SJSA1 (cell line): Measurements from ENCODE around the gene ZNF23. TPM values are rescaled to one million over a fixed set of nuclear protein-coding genes. Genes with fewer than 3 reads are reported as not detected.

Experiments
- DNase-seq, 2 experiments: peaks; one replicate each; pipeline ENCODE4 v3.0.0-alpha.2; 2015 to 2020; ENCODE audit warnings: low spot score in 2 of 2, low read depth in 1 of 2
- H3K27ac ChIP-seq: fragments of 250-450 bp; sonication (Bioruptor Pico); 2 replicates; pipeline ENCODE4 v1.5.1; 2020; ENCODE audit warnings: mild to moderate bottlenecking, moderate library complexity
- H3K27me3 ChIP-seq: fragments of 250-450 bp; sonication (Bioruptor Pico); replicated peaks from 2 replicates; pipeline ENCODE4 v1.5.1; 2020; ENCODE audit warnings: mild to moderate bottlenecking, moderate library complexity
- H3K36me3 ChIP-seq: fragments of 250-450 bp; sonication (Bioruptor Pico); 2 replicates; pipeline ENCODE4 v1.5.1; 2020; ENCODE audit warnings: mild to moderate bottlenecking
- H3K4me1 ChIP-seq: fragments of 250-450 bp; sonication (Bioruptor Pico); replicated peaks from 2 replicates; pipeline ENCODE4 v1.6.1; 2021; ENCODE audit warnings: mild to moderate bottlenecking
- H3K4me3 ChIP-seq: fragments of 250-450 bp; sonication (Bioruptor Pico); 2 replicates; pipeline ENCODE4 v1.5.1; 2020; ENCODE audit warnings: mild to moderate bottlenecking
- H3K9me3 ChIP-seq: fragments of 250-450 bp; sonication (Bioruptor Pico); replicated peaks from 2 replicates; pipeline ENCODE4 v1.5.1; 2020; ENCODE audit warnings: mild to moderate bottlenecking
- total RNA-seq: library from RNA; depleted of rRNA; stranded (reverse); fragments of >200 nt; shearing (Covaris generic); gene quantifications from 2 replicates; pipeline ENCODE4 v1.2.3, GENCODE V29; 2014

Gene ZNF23
- total RNA-seq, 1 experiment from 2014 or later, result 17.6 TPM

DNA sequence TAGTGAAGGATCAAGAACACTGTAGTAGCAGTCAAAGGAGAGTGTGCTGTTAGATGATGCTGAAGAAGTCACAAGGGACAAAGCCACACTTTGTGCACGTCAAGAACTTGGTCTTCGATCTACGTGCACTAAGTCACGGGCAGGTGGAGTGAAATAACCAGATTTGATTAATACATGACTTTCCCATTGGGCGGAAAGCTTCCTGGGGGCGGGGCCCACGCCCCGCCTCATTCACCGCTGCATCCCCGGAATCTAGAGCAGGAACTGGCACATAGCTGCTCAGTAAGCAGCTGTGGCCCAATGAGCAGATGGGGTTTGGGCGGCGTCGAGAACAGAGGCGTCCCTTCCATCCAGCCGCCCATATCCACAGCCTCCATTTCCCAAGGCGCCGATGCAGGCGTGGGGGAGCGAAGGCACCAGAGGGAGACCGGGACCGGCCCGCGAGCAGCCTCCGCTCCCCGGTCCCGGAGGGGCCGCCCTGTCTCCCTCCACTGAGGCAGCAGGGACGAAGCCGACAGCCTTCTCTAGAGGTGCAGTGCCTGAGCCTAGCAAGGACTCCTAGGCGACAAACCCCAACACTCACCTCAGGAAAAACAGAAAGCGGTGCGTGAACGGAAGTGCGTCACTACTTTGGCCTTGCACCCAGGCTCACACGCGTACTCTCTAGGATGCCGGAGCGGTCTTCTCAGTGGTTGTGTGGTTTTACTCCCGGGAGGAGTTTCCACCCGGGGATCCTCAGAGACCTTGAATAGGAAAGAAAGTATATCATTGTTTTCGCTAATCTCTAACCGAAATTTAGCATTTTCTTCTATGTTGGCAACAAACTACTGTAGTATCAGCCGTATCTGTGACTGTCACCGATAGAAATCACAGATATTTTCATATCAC is 22.2 kb upstream of the ZNF23 start:
- Histone ChIP-seq H3K36me3 (peaks cover 3% of the 10 kb centered on the region), H3K27me3 (no peaks in the 10 kb centered on the region), H3K4me3 (peak overlapping the region; percentile 92), H3K27ac (peak overlapping the region; percentile 98), H3K4me1 (peaks cover 13% of the 10 kb centered on the region), H3K9me3 (peaks cover 4% of the 10 kb centered on the region; the same call in 1 of the 2 replicates)
- peak; percentile 85 to 90 for DNase-seq

GRCh38 chr16:71482569-71482968 is 20.5 kb upstream of the ZNF23 start:
- peaks cover 13% of the 10 kb centered on the region for H3K4me1 ChIP-seq
- H3K4me3 ChIP-seq, result no peak overlapping the region
- H3K9me3 ChIP-seq, result peaks cover 4% of the 10 kb centered on the region; the same call in 1 of the 2 replicates
- H3K36me3 ChIP-seq, result peaks cover 6% of the 10 kb centered on the region
- no peak for DNase-seq
- no peaks in the 10 kb centered on the region for H3K27me3 ChIP-seq
- H3K27ac ChIP-seq, result no peak overlapping the region

DNA sequence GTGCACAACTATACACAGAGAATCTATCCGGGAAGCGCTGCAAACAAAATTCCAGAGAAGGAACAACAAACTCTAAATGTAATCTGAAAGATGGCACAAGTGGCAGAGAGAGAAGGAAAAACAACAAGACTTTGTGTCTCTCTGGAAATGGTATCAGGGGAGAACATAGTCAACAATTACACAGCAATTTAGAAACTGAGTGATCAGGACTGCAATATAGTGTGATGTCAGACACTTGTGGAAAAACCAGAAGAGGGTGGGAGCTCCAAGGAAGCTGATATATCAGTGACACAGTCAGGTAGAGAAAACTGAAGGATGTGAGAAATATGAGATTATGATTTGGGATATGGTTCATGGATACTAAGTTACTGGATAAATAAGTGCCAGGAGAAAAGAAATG is 18.9 kb upstream of the ZNF23 start:
- no peak for DNase-seq
- H3K27me3 ChIP-seq, result no peaks in the 10 kb centered on the region
- no peak overlapping the region for H3K27ac ChIP-seq
- peaks cover 7% of the 10 kb centered on the region; the same call in 1 of the 2 replicates for H3K9me3 ChIP-seq
- H3K36me3 ChIP-seq, result peaks cover 20% of the 10 kb centered on the region
- peaks cover 13% of the 10 kb centered on the region for H3K4me1 ChIP-seq
- no peak overlapping the region for H3K4me3 ChIP-seq

GRCh38 chr16:71479420-71479819 is 17.4 kb upstream of the ZNF23 start:
- Histone ChIP-seq H3K36me3 (peaks cover 27% of the 10 kb centered on the region), H3K9me3 (peaks cover 10% of the 10 kb centered on the region; the same call in 1 of the 2 replicates), H3K4me1 (peaks cover 23% of the 10 kb centered on the region), H3K4me3 (no peak overlapping the region), H3K27me3 (no peaks in the 10 kb centered on the region), H3K27ac (no peak overlapping the region)
- DNase-seq, result no peak

- H3K27me3 ChIP-seq, result no peaks in the 10 kb centered on the region
- H3K4me3 ChIP-seq, result no peak overlapping the region
- no peak for DNase-seq
Measured at GRCh38 chr16:71476457-71477124, 14.5 kb upstream of the ZNF23 start.

DNA sequence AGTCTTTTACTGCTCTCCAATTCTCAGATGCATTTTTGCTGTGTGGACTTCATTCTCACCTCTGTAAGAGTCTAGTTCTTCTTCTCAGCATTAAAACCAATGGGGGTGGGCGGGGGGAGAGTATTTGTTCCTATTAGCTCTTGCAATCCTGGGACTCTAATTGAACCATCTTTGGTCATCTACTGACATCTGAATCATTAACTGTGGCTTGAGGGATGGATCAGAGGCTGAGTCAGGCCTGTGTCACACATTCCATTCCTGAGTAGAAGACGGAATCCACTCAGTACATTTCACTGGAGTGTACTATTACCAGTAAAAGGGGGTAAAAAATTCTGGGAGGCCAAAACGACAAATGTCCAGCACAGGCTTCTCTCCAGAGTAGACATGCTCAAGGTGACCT is 12.8 kb upstream of the ZNF23 start:
- Histone ChIP-seq H3K4me3 (no peak overlapping the region), H3K4me1 (peaks cover 26% of the 10 kb centered on the region), H3K27me3 (no peaks in the 10 kb centered on the region), H3K9me3 (peaks cover 6% of the 10 kb centered on the region; the same call in 1 of the 2 replicates), H3K27ac (peak overlapping the region; percentile 67), H3K36me3 (peaks cover 24% of the 10 kb centered on the region)
- peak; percentile 62 to 66 for DNase-seq

More at GRCh38 chr16:71476457-71477124, 14.5 kb upstream of the ZNF23 start:
- Histone ChIP-seq H3K4me1 (peaks cover 26% of the 10 kb centered on the region), H3K9me3 (peaks cover 6% of the 10 kb centered on the region; the same call in 1 of the 2 replicates), H3K27ac (no peak overlapping the region), H3K36me3 (peaks cover 24% of the 10 kb centered on the region)

DNA sequence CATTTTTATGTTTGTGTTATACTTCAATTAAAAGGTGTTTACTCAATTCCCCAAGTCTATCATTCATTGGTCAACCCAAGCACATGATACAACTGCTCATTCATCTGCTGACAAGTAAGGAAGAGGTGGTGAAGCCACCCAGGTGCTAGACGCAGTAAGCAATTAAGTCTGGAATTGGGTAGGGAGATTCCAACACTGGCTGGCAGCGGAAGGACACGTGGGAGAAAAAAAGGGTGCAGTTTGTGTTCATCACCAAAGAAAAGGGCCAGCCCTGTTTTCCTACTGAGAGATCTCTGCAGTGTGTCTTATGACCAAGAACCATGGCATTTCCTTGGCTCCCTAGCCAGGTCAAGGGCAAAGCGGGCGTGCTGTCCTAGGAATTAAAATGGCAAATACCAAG is 11.8 kb upstream of the ZNF23 start:
- H3K27ac ChIP-seq, result peak overlapping the region; percentile 67
- peaks cover 24% of the 10 kb centered on the region for H3K36me3 ChIP-seq
- H3K4me3 ChIP-seq, result no peak overlapping the region
- DNase-seq, result peak; percentile 46 to 51
- no peaks in the 10 kb centered on the region for H3K27me3 ChIP-seq
- peaks cover 6% of the 10 kb centered on the region; the same call in 1 of the 2 replicates for H3K9me3 ChIP-seq
- H3K4me1 ChIP-seq, result peaks cover 26% of the 10 kb centered on the region

DNA sequence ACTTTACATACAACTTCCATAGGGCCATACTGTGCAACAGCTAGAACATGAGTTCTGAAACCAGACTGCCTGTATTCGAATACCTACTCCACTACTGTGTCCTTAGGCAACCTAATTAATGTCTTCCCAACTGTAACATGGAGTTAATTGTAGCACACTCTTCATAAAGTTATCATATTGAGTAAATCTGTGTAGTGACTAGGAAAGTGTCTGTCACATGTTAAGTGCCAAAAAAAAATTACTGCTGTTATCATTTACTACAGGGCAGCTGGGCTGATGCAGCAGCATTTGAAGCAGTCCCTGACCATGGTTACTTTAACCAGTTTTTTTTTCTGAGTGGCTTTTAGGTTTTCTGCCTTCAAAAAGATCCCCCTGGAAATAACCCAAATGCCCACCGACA is 10.9 kb upstream of the ZNF23 start:
- no peak for DNase-seq
- Histone ChIP-seq H3K4me1 (peaks cover 26% of the 10 kb centered on the region), H3K9me3 (peaks cover 6% of the 10 kb centered on the region; the same call in 1 of the 2 replicates), H3K27me3 (no peaks in the 10 kb centered on the region), H3K36me3 (peaks cover 24% of the 10 kb centered on the region), H3K4me3 (no peak overlapping the region), H3K27ac (no peak overlapping the region)

GRCh38 chr16:71472051-71472450 is 10.0 kb upstream of the ZNF23 start:
- peaks cover 26% of the 10 kb centered on the region for H3K4me1 ChIP-seq
- H3K9me3 ChIP-seq, result peaks cover 6% of the 10 kb centered on the region; the same call in 1 of the 2 replicates
- H3K36me3 ChIP-seq, result peaks cover 19% of the 10 kb centered on the region
- H3K27ac ChIP-seq, result no peak overlapping the region
- H3K27me3 ChIP-seq, result no peaks in the 10 kb centered on the region
- DNase-seq, result no peak
- H3K4me3 ChIP-seq, result no peak overlapping the region

- H3K4me3 ChIP-seq, result no peak overlapping the region
- no peaks in the 10 kb centered on the region for H3K27me3 ChIP-seq
- peak in 1 of 2 experiments; percentile 12 for DNase-seq
- H3K27ac ChIP-seq, result no peak overlapping the region
- H3K4me1 ChIP-seq, result no peaks in the 10 kb centered on the region
- no peaks in the 10 kb centered on the region for H3K9me3 ChIP-seq
- H3K36me3 ChIP-seq, result no peaks in the 10 kb centered on the region
Measured at GRCh38 chr16:71467810-71468209, 5.8 kb upstream of the ZNF23 start.

DNA sequence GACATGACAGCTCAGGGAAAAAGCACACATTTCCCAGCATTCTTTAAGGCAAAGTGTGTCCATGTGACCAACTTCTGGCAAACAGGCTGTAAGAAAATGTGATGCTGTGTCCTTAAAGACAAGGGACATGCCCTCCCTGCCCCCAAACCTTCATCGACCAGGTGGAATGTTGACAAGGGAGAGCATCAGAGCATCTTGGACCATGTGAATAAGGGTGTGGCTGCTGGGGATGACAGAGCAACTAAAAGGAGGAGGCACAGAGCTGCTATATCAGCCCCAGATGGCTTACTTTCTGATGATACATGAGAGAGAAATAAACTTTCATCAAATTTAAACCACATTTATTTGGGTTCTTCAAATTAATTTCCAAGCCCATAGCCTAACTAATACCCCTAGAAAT is 2.2 kb upstream of the ZNF23 start:
- peaks cover 7% of the 10 kb centered on the region for H3K36me3 ChIP-seq
- peaks cover 25% of the 10 kb centered on the region for H3K4me1 ChIP-seq
- no peak overlapping the region for H3K27ac ChIP-seq
- H3K4me3 ChIP-seq, result no peak overlapping the region
- no peaks in the 10 kb centered on the region for H3K27me3 ChIP-seq
- DNase-seq, result no peak
- H3K9me3 ChIP-seq, result no peaks in the 10 kb centered on the region; the same call in 1 of the 2 replicates

- Histone ChIP-seq H3K27ac (peak overlapping the region; percentile 89), H3K36me3 (peaks cover 35% of the 10 kb centered on the region), H3K4me1 (peaks cover 25% of the 10 kb centered on the region), H3K27me3 (no peaks in the 10 kb centered on the region), H3K9me3 (peaks cover 2% of the 10 kb centered on the region; the same call in 1 of the 2 replicates), H3K4me3 (peak overlapping the region; percentile 96)
- DNase-seq, result no peak
Measured at GRCh38 chr16:71460941-71461340, 1.1 kb downstream of the ZNF23 start.

- Histone ChIP-seq H3K9me3 (peaks cover 4% of the 10 kb centered on the region; the same call in 1 of the 2 replicates), H3K27ac (peak overlapping the region; percentile 89), H3K4me3 (peak overlapping the region; percentile 96; the same call in 1 of the 2 replicates), H3K27me3 (no peaks in the 10 kb centered on the region), H3K4me1 (peaks cover 25% of the 10 kb centered on the region), H3K36me3 (peaks cover 42% of the 10 kb centered on the region)
- peak in 1 of 2 experiments; percentile 75 for DNase-seq
Measured at GRCh38 chr16:71460236-71460635, 1.8 kb downstream of the ZNF23 start.

DNA sequence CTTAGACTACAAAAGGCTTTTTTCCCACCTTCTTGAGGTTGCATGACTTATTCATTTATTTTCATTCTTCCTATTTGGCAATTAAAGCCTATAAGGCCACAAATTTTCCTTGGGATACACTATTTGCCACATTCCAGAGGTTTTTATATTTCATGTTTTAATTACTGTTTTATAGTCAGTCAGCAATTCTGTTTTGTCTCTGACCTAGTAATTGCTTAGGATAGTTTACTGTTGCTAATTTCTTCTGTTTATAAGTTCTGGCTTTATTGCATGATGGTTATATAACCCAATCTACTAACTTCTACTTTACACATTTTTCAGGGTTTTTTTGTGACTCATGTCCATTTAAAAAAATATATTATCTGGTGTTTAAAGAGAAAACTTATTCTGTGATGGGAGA is 2.5 kb downstream of the ZNF23 start:
- Histone ChIP-seq H3K27me3 (no peaks in the 10 kb centered on the region), H3K9me3 (peaks cover 4% of the 10 kb centered on the region), H3K4me1 (peaks cover 25% of the 10 kb centered on the region), H3K27ac (no peak overlapping the region), H3K4me3 (no peak overlapping the region), H3K36me3 (peaks cover 49% of the 10 kb centered on the region)
- DNase-seq, result no peak
